Nephron (organoid): ENCODE data around the gene FANCI.

ENCODE experiments used
- H3K27ac Mint-ChIP-seq, 3 experiments: 2 replicates each; pipeline ENCODE4 v1.8.0; 2020; ENCODE audit warnings: mixed read lengths in 3 of 3, mild to moderate bottlenecking in 2 of 3, moderate library complexity in 1 of 3
- H3K27me3 Mint-ChIP-seq: 2 replicates; pipeline ENCODE4 v1.8.0; 2021; ENCODE audit warnings: low read depth, mild to moderate bottlenecking, moderate library complexity, mixed read lengths
- H3K36me3 Mint-ChIP-seq: 2 replicates; pipeline ENCODE4 v1.8.0; 2020; ENCODE audit warnings: low read depth, mixed read lengths
- H3K4me1 Mint-ChIP-seq: 2 replicates; pipeline ENCODE4 v1.8.0; 2020; ENCODE audit warnings: mixed read lengths
- H3K4me3 Mint-ChIP-seq, 3 experiments: 2 replicates each; pipeline ENCODE4 v1.8.0; 2020; ENCODE audit warnings: mild to moderate bottlenecking in 3 of 3, mixed read lengths in 3 of 3, moderate library complexity in 2 of 3
- H3K9me3 Mint-ChIP-seq: 2 replicates; pipeline ENCODE4 v1.8.0; 2020; ENCODE audit warnings: mixed read lengths
- CTCF ChIP-seq, 3 experiments: fragments of 200-600 bp; sonication (generic); IDR thresholded peaks; one replicate each; pipeline ENCODE4 v1.5.0; 2021; ENCODE audit warnings: antibody characterized with exemption in 3 of 3; ENCODE audit not compliant: unreplicated experiment in 3 of 3

Gene FANCI

GRCh38 chr15:89197503-89197971 lies 46.2 kb upstream of the FANCI start:
- TF ChIP-seq CTCF (IDR thresholded peaks at IDR 0.05; ENCODE audit: unreplicated experiment in 3 of 3): no peak
- Mint-ChIP-seq H3K4me3 (no peak overlapping the region), H3K9me3 (no peaks in the 10 kb centered on the region), H3K27me3 (no peaks in the 10 kb centered on the region), H3K27ac (peak overlapping the region in 1 of 3 experiments; percentile 16), H3K4me1 (peaks cover 14% of the 10 kb centered on the region), H3K36me3 (peaks cover 26% of the 10 kb centered on the region)

- H3K36me3 Mint-ChIP-seq: peaks cover 20% of the 10 kb centered on the region
- no peaks in the 10 kb centered on the region for H3K27me3 Mint-ChIP-seq
- peak overlapping the region in 1 of 3 experiments; percentile 42 for H3K27ac Mint-ChIP-seq
- H3K9me3 Mint-ChIP-seq: no peaks in the 10 kb centered on the region
- H3K4me3 Mint-ChIP-seq: no peak overlapping the region
- no peak for TF ChIP-seq CTCF (IDR thresholded peaks at IDR 0.05; ENCODE audit: unreplicated experiment in 3 of 3)
- peaks cover 14% of the 10 kb centered on the region for H3K4me1 Mint-ChIP-seq
These were observed 45.6 kb upstream of the FANCI start for GRCh38 chr15:89198196-89198595.

- H3K4me1 Mint-ChIP-seq: peaks cover 14% of the 10 kb centered on the region
These were observed 44.8 kb upstream of the FANCI start for GRCh38 chr15:89198934-89199333.

GRCh38 chr15:89199746-89200145 lies 44.0 kb upstream of the FANCI start:
- peaks cover 12% of the 10 kb centered on the region for H3K36me3 Mint-ChIP-seq
- H3K27ac Mint-ChIP-seq: peak overlapping the region; percentile 51 to 88 (median 57)
- H3K27me3 Mint-ChIP-seq: no peaks in the 10 kb centered on the region
- TF ChIP-seq CTCF (IDR thresholded peaks at IDR 0.05; ENCODE audit: unreplicated experiment in 3 of 3): no peak
- H3K4me3 Mint-ChIP-seq: no peak overlapping the region
- no peaks in the 10 kb centered on the region for H3K9me3 Mint-ChIP-seq
- H3K4me1 Mint-ChIP-seq: peaks cover 14% of the 10 kb centered on the region

More at GRCh38 chr15:89198934-89199333, 44.8 kb upstream of the FANCI start:
- Mint-ChIP-seq H3K9me3 (no peaks in the 10 kb centered on the region), H3K27me3 (no peaks in the 10 kb centered on the region), H3K27ac (peak overlapping the region in 2 of 3 experiments; percentile 42 to 57), H3K36me3 (peaks cover 15% of the 10 kb centered on the region), H3K4me3 (no peak overlapping the region)
- TF ChIP-seq CTCF (IDR thresholded peaks at IDR 0.05; ENCODE audit: unreplicated experiment in 3 of 3): no peak

GRCh38 chr15:89200182-89200581 lies 43.6 kb upstream of the FANCI start:
- Mint-ChIP-seq H3K9me3 (no peaks in the 10 kb centered on the region), H3K27me3 (no peaks in the 10 kb centered on the region), H3K36me3 (peaks cover 12% of the 10 kb centered on the region), H3K4me3 (no peak overlapping the region), H3K4me1 (peaks cover 14% of the 10 kb centered on the region), H3K27ac (peak overlapping the region in 1 of 3 experiments; percentile 57)
- no peak for TF ChIP-seq CTCF (IDR thresholded peaks at IDR 0.05; ENCODE audit: unreplicated experiment in 3 of 3)

GRCh38 chr15:89201465-89202005 lies 42.2 kb upstream of the FANCI start:
- Mint-ChIP-seq H3K4me1 (peaks cover 14% of the 10 kb centered on the region), H3K27ac (no peak overlapping the region), H3K4me3 (no peak overlapping the region), H3K27me3 (no peaks in the 10 kb centered on the region), H3K9me3 (no peaks in the 10 kb centered on the region), H3K36me3 (peaks cover 8% of the 10 kb centered on the region)
- TF ChIP-seq CTCF (IDR thresholded peaks at IDR 0.05; ENCODE audit: unreplicated experiment in 3 of 3): no peak
